Breast epithelium (tissue), 4 donors: ENCODE measurements around the gene TOB1. TPM values are rescaled to one million over a fixed set of nuclear protein-coding genes. Genes with fewer than 3 reads are reported as not detected.

Experiments used
- DNase-seq, 2 donors: peaks; one replicate each; pipeline ENCODE4 v3.0.0-alpha.2; 2019; ENCODE audit warnings: low spot score in 2 of 2
- H3K27ac ChIP-seq, 2 donors: fragments of 200-600 bp; sonication (generic) in 1 of 2; one replicate each; pipeline ENCODE4 v1.5.1; 2016 to 2019; ENCODE audit warnings: mild to moderate bottlenecking in 1 of 2
- H3K27me3 ChIP-seq, 2 donors: fragments of 200-600 bp; sonication (generic) in 1 of 2; one replicate each; pipeline versions ENCODE4 v1.5.1 to v1.6.0; 2017 to 2019; ENCODE audit warnings: control low read depth in 1 of 2, mild to moderate bottlenecking in 1 of 2
- H3K36me3 ChIP-seq: fragments of 200-600 bp; one replicate; pipeline ENCODE4 v1.5.1; 2019
- H3K4me1 ChIP-seq, 2 donors: fragments of 200-600 bp; sonication (generic); one replicate each; pipeline ENCODE4 v1.5.1; 2016 to 2019; ENCODE audit warnings: control low read depth in 1 of 2
- H3K4me3 ChIP-seq, 3 donors: fragments of 200-600 bp; sonication (generic); 1 replicate in 2 of 3; 2 replicates in 1 of 3; pipeline ENCODE4 v1.5.1; 2016 to 2019; ENCODE audit warnings: mild to moderate bottlenecking in 3 of 3, moderate library complexity in 2 of 3
- H3K9me3 ChIP-seq, 2 donors: fragments of 200-600 bp; sonication (generic) in 1 of 2; one replicate each; pipeline ENCODE4 v1.5.1; 2016 to 2019; ENCODE audit warnings: control low read depth in 1 of 2
- POLR2A ChIP-seq: fragments of 450-650 bp; IDR thresholded peaks from one replicate; pipeline ENCODE4 v1.6.1; 2016; ENCODE audit warnings: antibody characterized with exemption, mild to moderate bottlenecking, moderate library complexity
- POLR2AphosphoS5 ChIP-seq, 3 donors: sonication (generic); formaldehyde crosslinking; IDR thresholded peaks; one replicate each; pipeline ENCODE4 v1.6.1; 2017; ENCODE audit warnings: antibody characterized with exemption in 3 of 3
- intact Hi-C: fragments of 100-400 bp; cut with DNase I; formaldehyde crosslinking; loops from one replicate; pipeline ENCODE4 v1.15.1; 2023; ENCODE audit warnings: low total_unique reads
- total RNA-seq, 3 donors: library from RNA; depleted of rRNA; stranded (reverse); fragments of >200 nt; gene quantifications; one replicate each; pipeline ENCODE4 v1.1.0, GENCODE V29; 2016
- TF ChIP-seq, protein P1 (sequence below), 3 donors: fragments of 450-650 bp; IDR thresholded peaks; one replicate each; pipeline ENCODE4 v1.5.1; 2016 to 2017; ENCODE audit warnings: antibody characterized with exemption in 3 of 3, mild to moderate bottlenecking in 3 of 3, moderate library complexity in 3 of 3

The TOB1 gene
- total RNA-seq, 3 donors from 2014 or later: 12.6 to 145 (median 54.1) TPM

DNA sequence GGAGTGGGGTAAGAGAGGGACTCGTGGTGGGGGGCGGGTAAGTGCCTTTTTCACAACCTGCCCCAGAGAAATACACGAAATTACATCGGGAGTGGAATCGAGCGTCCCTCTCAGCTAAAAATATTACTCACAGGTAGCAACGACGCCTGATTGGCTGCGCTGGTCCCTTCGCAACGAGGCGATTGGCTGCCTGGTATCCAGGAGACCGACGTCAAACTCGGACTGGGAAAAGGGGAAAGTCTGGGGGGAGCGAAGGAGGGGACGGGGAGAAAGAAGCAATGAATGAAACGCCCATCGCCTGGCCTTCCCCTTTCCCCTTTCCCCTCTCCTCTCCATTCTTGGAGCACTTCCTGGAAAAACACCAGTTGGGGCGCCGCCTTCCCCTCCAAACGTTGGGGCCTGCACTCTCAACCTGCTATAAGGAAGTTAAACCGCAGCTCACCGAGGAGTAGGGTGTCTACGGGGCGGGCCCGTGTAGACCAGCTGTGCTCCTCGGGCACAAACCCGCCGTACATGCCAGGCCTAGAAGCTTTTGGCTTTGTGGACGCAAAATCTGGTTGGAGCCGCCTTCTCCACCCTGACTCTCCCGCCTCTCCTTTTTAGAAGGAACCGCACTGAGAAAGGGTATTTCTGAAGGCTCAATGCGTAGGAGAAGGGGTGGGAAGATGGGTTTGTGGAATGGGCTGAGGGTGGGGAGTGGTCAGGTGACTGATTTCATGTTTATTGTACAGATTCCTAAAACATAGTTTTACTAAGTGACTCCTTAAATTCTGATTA is 1.4 kb upstream of the TOB1 start:
- Histone ChIP-seq H3K9me3 (no peaks in the 10 kb centered on the region), H3K27ac (peak overlapping the region; percentile 100), H3K36me3 (no peaks in the 10 kb centered on the region), H3K27me3 (no peaks in the 10 kb centered on the region), H3K4me1 (no peaks in the 10 kb centered on the region), H3K4me3 (peak overlapping the region; percentile 80 to 98 (median 97))
- DNase-seq: peak; percentile 96 to 98
- intact Hi-C loops: loop anchor here (5.0 kb wide), 1 partner anchor 85 kb away; no protein-coding TSS in a partner anchor
- peak; percentile 80 to 84 (median 81) for TF ChIP-seq POLR2AphosphoS5 (IDR thresholded peaks at IDR 0.05)
- peak; percentile 61 for TF ChIP-seq POLR2A
- TF ChIP-seq, protein P1, sequence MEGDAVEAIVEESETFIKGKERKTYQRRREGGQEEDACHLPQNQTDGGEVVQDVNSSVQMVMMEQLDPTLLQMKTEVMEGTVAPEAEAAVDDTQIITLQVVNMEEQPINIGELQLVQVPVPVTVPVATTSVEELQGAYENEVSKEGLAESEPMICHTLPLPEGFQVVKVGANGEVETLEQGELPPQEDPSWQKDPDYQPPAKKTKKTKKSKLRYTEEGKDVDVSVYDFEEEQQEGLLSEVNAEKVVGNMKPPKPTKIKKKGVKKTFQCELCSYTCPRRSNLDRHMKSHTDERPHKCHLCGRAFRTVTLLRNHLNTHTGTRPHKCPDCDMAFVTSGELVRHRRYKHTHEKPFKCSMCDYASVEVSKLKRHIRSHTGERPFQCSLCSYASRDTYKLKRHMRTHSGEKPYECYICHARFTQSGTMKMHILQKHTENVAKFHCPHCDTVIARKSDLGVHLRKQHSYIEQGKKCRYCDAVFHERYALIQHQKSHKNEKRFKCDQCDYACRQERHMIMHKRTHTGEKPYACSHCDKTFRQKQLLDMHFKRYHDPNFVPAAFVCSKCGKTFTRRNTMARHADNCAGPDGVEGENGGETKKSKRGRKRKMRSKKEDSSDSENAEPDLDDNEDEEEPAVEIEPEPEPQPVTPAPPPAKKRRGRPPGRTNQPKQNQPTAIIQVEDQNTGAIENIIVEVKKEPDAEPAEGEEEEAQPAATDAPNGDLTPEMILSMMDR (IDR thresholded peaks at IDR 0.05): no peak

DNA sequence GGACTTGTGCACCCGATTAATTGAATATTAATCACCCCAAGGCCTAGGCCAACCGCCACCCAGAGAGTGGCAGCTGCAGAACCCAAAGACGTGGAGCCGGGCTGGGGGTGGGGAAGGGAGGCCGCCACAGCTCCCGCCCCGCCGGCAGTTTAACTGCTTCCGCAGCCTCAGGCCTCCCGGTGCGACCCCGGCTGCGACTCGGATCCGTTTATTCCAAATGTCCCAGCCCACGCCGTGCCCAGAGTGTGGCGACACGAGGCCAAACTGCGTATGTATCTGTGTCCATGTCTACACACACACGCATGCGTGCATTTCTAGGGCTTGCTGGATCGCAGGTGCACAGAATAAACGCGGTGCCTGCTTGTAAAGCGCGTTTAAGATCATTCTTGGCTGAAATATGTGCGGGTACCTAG is 802 bp upstream of the TOB1 start:
- Histone ChIP-seq H3K4me1 (no peaks in the 10 kb centered on the region), H3K27ac (peak overlapping the region; percentile 100), H3K9me3 (no peaks in the 10 kb centered on the region), H3K4me3 (peak overlapping the region; percentile 80 to 98 (median 97)), H3K36me3 (no peaks in the 10 kb centered on the region), H3K27me3 (no peaks in the 10 kb centered on the region)
- intact Hi-C loops: loop anchor here (5.0 kb wide), 1 partner anchor 85 kb away; no protein-coding TSS in a partner anchor
- TF ChIP-seq POLR2AphosphoS5 (IDR thresholded peaks at IDR 0.05) (peak in 2 of 3 donors; percentile 15 to 69), POLR2A (no peak)
- TF ChIP-seq, protein P1 (IDR thresholded peaks at IDR 0.05): no peak
- DNase-seq: peak in 1 of 2 donors; percentile 75

DNA sequence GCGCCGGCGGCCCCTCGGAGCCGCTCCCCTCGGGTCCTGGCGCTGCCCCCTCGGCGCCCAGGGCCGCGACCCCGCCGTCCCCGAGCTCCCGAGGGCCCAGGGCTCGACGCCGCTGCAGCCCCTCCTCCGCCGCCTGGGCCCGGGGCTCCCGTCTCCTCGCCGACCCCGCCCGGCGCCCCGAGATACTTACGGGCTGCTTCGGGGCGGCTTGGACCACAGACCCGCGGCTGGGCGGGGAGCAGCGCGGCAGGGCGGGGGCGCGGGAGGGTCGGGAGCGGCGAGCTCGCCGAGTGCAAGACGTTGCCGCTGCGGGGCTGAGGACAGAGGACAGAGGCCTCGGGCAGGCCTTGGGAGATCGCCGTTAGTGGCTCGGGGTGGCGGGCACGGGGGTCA is 290 bp downstream of the TOB1 start:
- no peaks in the 10 kb centered on the region for H3K9me3 ChIP-seq
- H3K36me3 ChIP-seq: no peaks in the 10 kb centered on the region
- TF ChIP-seq POLR2A (no peak), POLR2AphosphoS5 (IDR thresholded peaks at IDR 0.05) (no peak)
- TF ChIP-seq, protein P1 (IDR thresholded peaks at IDR 0.05): no peak
- peak overlapping the region; percentile 80 to 98 (median 97) for H3K4me3 ChIP-seq
- no peaks in the 10 kb centered on the region for H3K27me3 ChIP-seq
- intact Hi-C loops: loop anchor here (5.0 kb wide), 1 partner anchor 86 kb away; no protein-coding TSS in a partner anchor
- DNase-seq: no peak
- H3K4me1 ChIP-seq: no peaks in the 10 kb centered on the region
- peak overlapping the region; percentile 100 for H3K27ac ChIP-seq

DNA sequence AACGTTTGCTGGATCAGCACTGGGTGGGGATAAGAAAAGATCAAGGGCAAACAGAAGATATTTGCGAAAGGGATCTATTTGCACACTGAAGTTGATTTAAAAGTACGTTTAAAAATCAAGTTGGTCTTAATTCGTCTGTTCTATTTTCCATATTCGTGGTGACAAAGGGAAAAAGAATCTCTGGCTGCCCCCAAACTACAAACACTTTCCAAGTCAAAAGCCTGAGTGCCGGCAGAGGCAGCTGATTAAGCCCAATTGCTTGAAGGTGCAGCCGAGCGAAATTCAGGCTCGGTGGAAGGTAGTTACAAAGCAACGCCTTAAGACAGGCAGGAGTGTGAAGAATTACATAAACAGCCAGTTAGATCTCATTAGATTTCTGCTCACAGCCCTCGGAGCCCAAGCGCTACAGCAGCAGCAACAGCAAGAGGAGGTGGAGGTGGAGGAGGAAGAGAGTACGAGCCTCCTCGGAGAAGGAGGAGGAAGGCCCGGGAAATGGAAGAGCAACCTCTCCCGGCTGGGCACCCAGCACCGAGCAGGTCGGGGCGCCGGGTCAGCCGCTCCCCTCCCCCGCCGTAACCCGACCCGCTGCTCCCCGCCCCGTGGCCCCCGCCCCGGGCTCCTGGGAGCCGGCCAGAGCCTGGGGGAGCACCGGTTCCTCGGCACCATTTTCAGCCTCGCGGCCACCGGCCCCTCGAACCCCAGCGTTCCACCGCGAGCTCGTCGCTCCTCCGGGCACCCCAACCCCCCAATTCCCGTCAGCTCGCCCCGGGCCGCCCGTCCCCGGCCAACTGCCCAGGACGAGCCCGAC is 890 bp downstream of the TOB1 start:
- Histone ChIP-seq H3K9me3 (no peaks in the 10 kb centered on the region), H3K4me3 (peak overlapping the region; percentile 80 to 98 (median 97)), H3K36me3 (no peaks in the 10 kb centered on the region), H3K4me1 (no peaks in the 10 kb centered on the region), H3K27ac (peak overlapping the region; percentile 100), H3K27me3 (no peaks in the 10 kb centered on the region)
- no peak for DNase-seq
- intact Hi-C loops: loop anchor here (5.0 kb wide), 1 partner anchor 87 kb away; no protein-coding TSS in a partner anchor
- TF ChIP-seq POLR2A (no peak), POLR2AphosphoS5 (IDR thresholded peaks at IDR 0.05) (peak in 2 of 3 donors; percentile 49 to 56)

DNA sequence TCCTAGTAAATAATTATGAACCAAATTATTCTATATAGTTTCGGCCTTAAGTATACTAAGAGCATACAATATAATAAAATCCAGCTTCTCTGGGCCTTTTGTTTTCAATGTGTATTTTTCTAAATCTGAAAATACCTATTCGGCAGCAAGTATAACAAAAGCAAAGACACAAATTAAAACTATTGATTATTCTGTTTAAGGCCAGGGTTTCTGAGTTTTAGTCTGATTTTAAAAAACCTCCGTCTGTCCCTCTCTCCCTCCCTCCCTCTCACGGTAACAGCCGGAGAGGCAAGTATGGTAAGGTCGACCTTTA is 1.5 kb downstream of the TOB1 start:
- Histone ChIP-seq H3K27ac (peak overlapping the region; percentile 100), H3K4me1 (no peaks in the 10 kb centered on the region), H3K4me3 (peak overlapping the region; percentile 80 to 98 (median 97)), H3K27me3 (no peaks in the 10 kb centered on the region), H3K36me3 (no peaks in the 10 kb centered on the region), H3K9me3 (no peaks in the 10 kb centered on the region)
- intact Hi-C loops: loop anchor here (5.0 kb wide), 1 partner anchor 88 kb away; no protein-coding TSS in a partner anchor
- TF ChIP-seq POLR2A (no peak), POLR2AphosphoS5 (IDR thresholded peaks at IDR 0.05) (no peak)
- TF ChIP-seq, protein P1 (IDR thresholded peaks at IDR 0.05): no peak
- DNase-seq: no peak
